Spleen (tissue), 7 donors: ENCODE measurements around the gene PRKCB.
"Not testable (repeated sequence)": the region's sequence is repeated elsewhere in the genome, so short reads cannot be mapped to it uniquely, and the experiment has no call there.

Experiments
- POLR2A ChIP-seq, 3 donors: fragments of 450-650 bp; IDR thresholded peaks; one replicate each; pipeline ENCODE4 v1.5.1; 2017; ENCODE audit warnings: antibody characterized with exemption in 3 of 3, mild to moderate bottlenecking in 1 of 3
- TF ChIP-seq, protein P1 (sequence below), 11 experiments: fragments of 200-600 bp in 7 of 11; fragments of 450-650 bp in 4 of 11; sonication (generic) in 4 of 11; IDR thresholded peaks in 8 of 11; conservative IDR thresholded peaks in 3 of 11; 1 replicate in 7 of 11; 2 replicates in 4 of 11; pipeline versions ENCODE4 v1.4.0 to v1.8.0; 2016 to 2021; ENCODE audit warnings: antibody characterized with exemption in 11 of 11, inconsistent platforms in 4 of 11, mild to moderate bottlenecking in 1 of 11
- donor health status: DM: no; HTN: no; CAD: no; lungs with moderate emphysema.
- donor health status: DM: no; HTN: no; CAD: no.
- donor health status: DM: no; HTN: no; CAD: no.

DNA sequence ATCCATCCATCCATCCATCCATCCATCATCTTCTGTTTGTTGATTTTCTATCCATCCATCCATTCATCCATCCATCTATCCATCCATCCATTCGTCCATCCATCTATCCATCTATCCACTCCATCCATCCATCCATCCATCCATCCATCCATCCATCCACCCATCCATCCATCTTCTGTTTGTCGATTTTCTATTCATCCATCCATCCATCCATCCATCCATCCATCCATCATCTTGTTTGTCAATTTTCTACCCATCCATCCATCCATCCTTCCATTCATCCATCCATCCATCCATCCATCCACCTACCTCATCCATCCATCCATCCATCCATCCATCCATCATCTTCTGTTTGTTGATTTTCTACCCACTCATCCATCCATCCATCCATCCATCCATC, 97.9 kb downstream of the PRKCB start:
- TF ChIP-seq, protein P1, sequence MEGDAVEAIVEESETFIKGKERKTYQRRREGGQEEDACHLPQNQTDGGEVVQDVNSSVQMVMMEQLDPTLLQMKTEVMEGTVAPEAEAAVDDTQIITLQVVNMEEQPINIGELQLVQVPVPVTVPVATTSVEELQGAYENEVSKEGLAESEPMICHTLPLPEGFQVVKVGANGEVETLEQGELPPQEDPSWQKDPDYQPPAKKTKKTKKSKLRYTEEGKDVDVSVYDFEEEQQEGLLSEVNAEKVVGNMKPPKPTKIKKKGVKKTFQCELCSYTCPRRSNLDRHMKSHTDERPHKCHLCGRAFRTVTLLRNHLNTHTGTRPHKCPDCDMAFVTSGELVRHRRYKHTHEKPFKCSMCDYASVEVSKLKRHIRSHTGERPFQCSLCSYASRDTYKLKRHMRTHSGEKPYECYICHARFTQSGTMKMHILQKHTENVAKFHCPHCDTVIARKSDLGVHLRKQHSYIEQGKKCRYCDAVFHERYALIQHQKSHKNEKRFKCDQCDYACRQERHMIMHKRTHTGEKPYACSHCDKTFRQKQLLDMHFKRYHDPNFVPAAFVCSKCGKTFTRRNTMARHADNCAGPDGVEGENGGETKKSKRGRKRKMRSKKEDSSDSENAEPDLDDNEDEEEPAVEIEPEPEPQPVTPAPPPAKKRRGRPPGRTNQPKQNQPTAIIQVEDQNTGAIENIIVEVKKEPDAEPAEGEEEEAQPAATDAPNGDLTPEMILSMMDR (IDR thresholded peaks at IDR 0.05 in 8 of 11, conservative IDR thresholded peaks at IDR 0.05 in 3 of 11) = not testable (repeated sequence)
- not testable (repeated sequence) for TF ChIP-seq POLR2A (IDR thresholded peaks at IDR 0.05)
